SKM-1 treated with dmso at 0.1 percent for 144 hours (cell line): ENCODE measurements around the gene SKAP2.
"Not testable (repeated sequence)": the region's sequence is repeated elsewhere in the genome, so short reads cannot be mapped to it uniquely, and the experiment has no call there.

Experiments
- DNase-seq: peaks from one replicate; lab custom pipeline; 2025; ENCODE audit not compliant: unreplicated experiment; lab: John Stamatoyannopoulos, UW

SKAP2 gene

GRCh38 chr7:26857506-26858240, 6.7 kb downstream of the SKAP2 start:
- no peak for DNase-seq

GRCh38 chr7:26857170-26857505, 7.3 kb downstream of the SKAP2 start:
- DNase-seq: no peak

GRCh38 chr7:26856176-26856985, 8.0 kb downstream of the SKAP2 start:
- no peak for DNase-seq

- DNase-seq: no peak
Measured at GRCh38 chr7:26854876-26855855, 9.2 kb downstream of the SKAP2 start.

GRCh38 chr7:26853788-26854393, 10.5 kb downstream of the SKAP2 start:
- DNase-seq: peak; percentile 30

GRCh38 chr7:26850193-26850651, 14.2 kb downstream of the SKAP2 start:
- DNase-seq: no peak

GRCh38 chr7:26843705-26844104, 20.7 kb downstream of the SKAP2 start:
- DNase-seq: no peak

- no peak for DNase-seq
Measured at GRCh38 chr7:26842897-26843296, 21.5 kb downstream of the SKAP2 start.

- DNase-seq: no peak
Measured at GRCh38 chr7:26841003-26841739, 23.2 kb downstream of the SKAP2 start.

- DNase-seq: not testable (repeated sequence)
Measured at GRCh38 chr7:26836793-26837192, 27.6 kb downstream of the SKAP2 start.

GRCh38 chr7:26815426-26815825, 49.0 kb downstream of the SKAP2 start:
- DNase-seq: no peak

- DNase-seq: no peak
Measured at GRCh38 chr7:26813432-26813831, 51.0 kb downstream of the SKAP2 start.

GRCh38 chr7:26794541-26794940, 69.8 kb downstream of the SKAP2 start:
- DNase-seq: no peak

GRCh38 chr7:26792576-26792975, 71.8 kb downstream of the SKAP2 start:
- no peak for DNase-seq

- DNase-seq: no peak
Measured at GRCh38 chr7:26792006-26792405, 72.4 kb downstream of the SKAP2 start.

- no peak for DNase-seq
Measured at GRCh38 chr7:26789481-26790184, 74.8 kb downstream of the SKAP2 start.

GRCh38 chr7:26787701-26788100, 76.7 kb downstream of the SKAP2 start:
- DNase-seq: no peak

GRCh38 chr7:26784118-26784517, 80.3 kb downstream of the SKAP2 start:
- no peak for DNase-seq

GRCh38 chr7:26782501-26782900, 81.9 kb downstream of the SKAP2 start:
- no peak for DNase-seq
